ENCODE data around the gene WHRN. TPM values are rescaled to one million over a fixed set of nuclear protein-coding genes. Genes with fewer than 3 reads are reported as not detected.

The WHRN gene
- total and polyA plus RNA-seq, 2 donors (not counting 1 experiment from before 2014, with no cell fraction given): 19.4 to 95.7 TPM

GRCh38 chr9:114424126-114424525 is 81.1 kb downstream of the WHRN start:
- TF ChIP-seq CTCF (IDR thresholded peaks at IDR 0.05) (no peak), EZH2 (IDR thresholded peaks at IDR 0.05; ENCODE audit: borderline replicate concordance, insufficient read depth, low read depth, low read length, poor library complexity, severe bottlenecking) (no peak)
- H3K27ac Mint-ChIP-seq: no peak overlapping the region
- H3K4me1 Mint-ChIP-seq: no peaks in the 10 kb centered on the region
- ATAC-seq (ENCODE audit: low read depth) (no peak), DNase-seq (no peak)
- no peak overlapping the region for H3K4me3 Mint-ChIP-seq
- H3K9me3 Mint-ChIP-seq (ENCODE audit: insufficient read depth): no peaks in the 10 kb centered on the region
- no peaks in the 10 kb centered on the region for H4K20me1 ChIP-seq (ENCODE audit: control insufficient read depth, insufficient read depth, low read length, poor library complexity, severe bottlenecking)
- H3K4me2 ChIP-seq (replicated peaks; ENCODE audit: low read depth, low read length, poor library complexity, severe bottlenecking): no peak overlapping the region
- no peak overlapping the region for H3K4me3 ChIP-seq (ENCODE audit: control extremely low read depth in 1 of 5, extremely low read depth in 1 of 5, insufficient read depth in 1 of 5, low read depth in 2 of 5, low read length in 4 of 5)
- WGBS (ENCODE audit: insufficient coverage): 96% methylated on average over 12 of the region's 12 CpGs
- no peaks in the 10 kb centered on the region for H3K9me3 ChIP-seq (ENCODE audit: control extremely low read depth in 1 of 3, control insufficient read depth in 2 of 3, insufficient read depth in 1 of 3, low read length in 2 of 3)
- H3K79me2 ChIP-seq (ENCODE audit: control insufficient read depth, insufficient read depth, low read length): no peaks in the 10 kb centered on the region
- H3K27ac ChIP-seq (ENCODE audit: low read length in 2 of 2): no peak overlapping the region
- intact Hi-C loops (cut with micrococcal nuclease): no loop called here
- POLR2A ChIA-PET: no interaction called here
- CTCF ChIA-PET: no interaction called here
- no peak overlapping the region for H2AFZ ChIP-seq (ENCODE audit: insufficient read depth, low read depth, low read length, poor library complexity, severe bottlenecking)
- no peaks in the 10 kb centered on the region for H3K36me3 ChIP-seq (replicated peaks in 1 of 2; ENCODE audit: control extremely low read depth in 1 of 2, control insufficient read depth in 1 of 2, extremely low read depth in 1 of 2, insufficient read depth in 2 of 2, low read length in 1 of 2)
- H3K27me3 ChIP-seq (replicated peaks in 1 of 4; ENCODE audit: control extremely low read depth in 1 of 4, control insufficient read depth in 3 of 4, insufficient read depth in 4 of 4, low read length in 3 of 4): no peaks in the 10 kb centered on the region
- no peaks in the 10 kb centered on the region for H3K4me1 ChIP-seq (ENCODE audit: control insufficient read depth in 2 of 2, insufficient read depth in 2 of 2, low read length in 2 of 2)
- no peaks in the 10 kb centered on the region for H3K27me3 Mint-ChIP-seq
- H3K9ac ChIP-seq (ENCODE audit: low read length): no peak overlapping the region

GRCh38 chr9:114423181-114423580 is 82.1 kb downstream of the WHRN start:
- no peaks in the 10 kb centered on the region for H3K9me3 ChIP-seq (ENCODE audit: control extremely low read depth in 1 of 3, control insufficient read depth in 2 of 3, insufficient read depth in 1 of 3, low read length in 2 of 3)
- ATAC-seq (ENCODE audit: low read depth) (no peak), DNase-seq (no peak)
- no peak overlapping the region for H3K27ac ChIP-seq (ENCODE audit: low read length in 2 of 2)
- Mint-ChIP-seq H3K27me3 (no peaks in the 10 kb centered on the region), H3K4me3 (no peak overlapping the region), H3K27ac (no peak overlapping the region), H3K4me1 (no peaks in the 10 kb centered on the region), H3K9me3 (ENCODE audit: insufficient read depth) (no peaks in the 10 kb centered on the region)
- H3K4me3 ChIP-seq (ENCODE audit: control extremely low read depth in 1 of 5, extremely low read depth in 1 of 5, insufficient read depth in 1 of 5, low read depth in 2 of 5, low read length in 4 of 5): no peak overlapping the region
- H3K27me3 ChIP-seq (replicated peaks in 1 of 4; ENCODE audit: control extremely low read depth in 1 of 4, control insufficient read depth in 3 of 4, insufficient read depth in 4 of 4, low read length in 3 of 4): no peaks in the 10 kb centered on the region
- CTCF ChIA-PET: interaction anchor here (1.3 kb wide), 1 partner anchor 84 kb away, joined by 4 read pairs; no protein-coding TSS in a partner anchor
- no peaks in the 10 kb centered on the region for H4K20me1 ChIP-seq (ENCODE audit: control insufficient read depth, insufficient read depth, low read length, poor library complexity, severe bottlenecking)
- 93% methylated on average over 14 of the region's 14 CpGs for WGBS (ENCODE audit: insufficient coverage)
- H3K4me2 ChIP-seq (replicated peaks; ENCODE audit: low read depth, low read length, poor library complexity, severe bottlenecking): no peak overlapping the region
- H3K9ac ChIP-seq (ENCODE audit: low read length): no peak overlapping the region
- no peaks in the 10 kb centered on the region for H3K36me3 ChIP-seq (replicated peaks in 1 of 2; ENCODE audit: control extremely low read depth in 1 of 2, control insufficient read depth in 1 of 2, extremely low read depth in 1 of 2, insufficient read depth in 2 of 2, low read length in 1 of 2)
- intact Hi-C loops (cut with micrococcal nuclease): no loop called here
- H3K79me2 ChIP-seq (ENCODE audit: control insufficient read depth, insufficient read depth, low read length): no peaks in the 10 kb centered on the region
- POLR2A ChIA-PET: no interaction called here
- no peaks in the 10 kb centered on the region for H3K4me1 ChIP-seq (ENCODE audit: control insufficient read depth in 2 of 2, insufficient read depth in 2 of 2, low read length in 2 of 2)
- TF ChIP-seq EZH2 (IDR thresholded peaks at IDR 0.05; ENCODE audit: borderline replicate concordance, insufficient read depth, low read depth, low read length, poor library complexity, severe bottlenecking) (no peak), CTCF (IDR thresholded peaks at IDR 0.05) (no peak)
- H2AFZ ChIP-seq (ENCODE audit: insufficient read depth, low read depth, low read length, poor library complexity, severe bottlenecking): no peak overlapping the region
